Activated CD8-positive, alpha-beta memory T cell treated with anti-CD3 and anti-CD28 coated beads, Interleukin-2, amount 50 U/mL, for 1 hour (primary cell): ENCODE data around the gene NPEPPS.

ENCODE experiments used
- DNase-seq: peaks from one replicate; pipeline ENCODE4 v3.0.0-alpha.2; 2020; ENCODE audit errors: extremely low read depth

The NPEPPS gene

DNA sequence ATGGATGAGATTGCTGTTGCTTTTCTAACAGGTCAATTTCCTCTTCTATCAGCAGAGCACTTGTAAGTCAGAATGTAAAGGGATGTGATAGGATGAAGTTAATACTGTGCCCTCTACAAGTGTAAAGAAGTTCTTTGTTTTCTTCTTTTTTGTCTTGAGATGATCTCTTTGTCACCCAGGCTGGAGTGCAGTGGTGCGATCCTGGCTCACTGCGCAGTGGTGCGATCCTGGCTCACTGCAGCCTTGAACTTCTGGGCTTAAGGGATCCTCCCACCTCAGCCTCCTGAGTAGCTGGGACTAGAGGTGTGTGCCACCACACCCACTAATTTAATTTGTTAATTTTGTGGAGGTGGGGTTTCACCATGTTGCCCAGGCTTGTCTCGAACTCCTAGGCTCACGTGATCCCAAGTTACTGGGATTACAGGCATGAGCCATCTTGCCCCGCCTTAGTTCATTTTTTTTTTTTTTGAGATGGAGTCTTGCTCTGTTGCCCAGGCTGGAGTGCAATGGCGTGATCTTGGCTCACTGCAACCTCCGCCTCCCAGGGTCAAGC lies 97.2 kb downstream of the NPEPPS start:
- no peak for DNase-seq

DNA sequence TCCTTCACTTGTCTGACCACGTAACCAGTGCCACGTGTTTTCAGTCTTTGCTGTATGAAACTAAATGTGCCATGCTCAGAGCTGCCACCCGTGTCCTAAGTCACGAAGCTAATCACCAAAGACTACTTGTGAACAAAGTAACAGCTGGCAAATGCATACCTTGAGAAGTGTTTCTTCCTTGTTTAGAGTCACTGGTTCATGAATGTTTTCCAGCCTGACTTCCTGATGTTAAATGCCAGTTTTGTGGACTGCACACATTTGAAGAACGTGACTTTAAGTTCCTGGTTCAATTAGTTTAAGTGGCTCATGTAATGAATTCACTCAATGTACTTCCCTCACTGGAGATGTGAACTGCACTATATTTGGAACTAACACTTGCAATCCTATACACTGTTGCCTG lies 98.9 kb downstream of the NPEPPS start:
- DNase-seq, result no peak

DNA sequence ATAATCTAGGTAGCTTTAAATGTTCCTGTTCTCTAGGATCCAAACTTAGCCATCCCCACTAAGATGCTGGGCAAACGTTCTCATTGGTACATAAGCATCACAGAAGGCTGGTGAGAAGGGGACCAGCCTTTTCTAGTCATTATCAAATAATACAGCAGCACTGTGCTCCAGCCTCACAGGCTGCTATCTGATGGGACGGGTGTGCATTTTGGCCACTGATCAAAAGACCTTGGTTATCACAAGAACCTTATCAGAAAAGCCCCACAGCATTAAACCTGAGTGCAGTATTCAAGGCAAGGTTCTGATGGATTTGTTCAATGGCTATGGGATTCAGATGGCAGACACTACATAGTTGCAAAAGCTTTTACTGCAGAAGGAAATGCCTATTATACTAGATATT lies 99.7 kb downstream of the NPEPPS start:
- no peak for DNase-seq

DNA sequence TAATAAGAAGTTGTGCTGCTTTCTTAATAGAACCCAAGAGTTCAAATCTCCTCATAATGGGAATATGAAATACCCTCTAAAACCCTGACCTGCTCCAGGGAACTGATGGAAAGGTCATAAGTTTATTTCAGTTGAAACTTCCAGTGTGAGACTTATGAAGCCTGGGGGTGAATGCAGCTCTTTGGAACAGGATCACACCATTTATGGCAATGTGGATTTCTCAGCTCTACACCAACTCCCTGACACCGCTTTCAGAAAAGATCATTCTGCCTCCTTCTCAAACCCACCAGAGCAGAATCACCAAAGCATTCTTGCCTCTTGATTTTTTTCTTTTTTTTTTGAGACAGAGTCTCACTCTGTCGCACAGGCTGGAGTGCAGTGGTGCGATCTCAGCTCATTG lies 102.1 kb downstream of the NPEPPS start:
- no peak for DNase-seq

DNA sequence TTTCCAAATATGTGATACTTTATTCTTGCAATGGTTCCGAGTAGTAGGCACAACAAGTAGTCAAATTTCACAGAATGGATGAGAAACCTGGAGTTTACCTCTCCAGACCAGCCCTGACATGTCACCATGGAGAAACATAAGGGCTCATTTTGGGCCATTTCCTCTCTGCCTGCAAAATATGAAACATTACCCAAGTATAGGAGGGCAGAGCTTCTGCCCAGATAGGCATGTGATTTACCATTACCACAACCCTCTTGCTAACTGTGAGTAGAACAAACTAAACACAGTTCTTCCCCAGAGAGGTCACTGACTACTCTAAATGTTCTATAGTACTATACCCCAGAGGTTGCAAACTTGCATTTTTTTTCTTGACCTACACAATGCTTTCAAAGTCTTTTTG lies 103.1 kb downstream of the NPEPPS start:
- no peak for DNase-seq

DNA sequence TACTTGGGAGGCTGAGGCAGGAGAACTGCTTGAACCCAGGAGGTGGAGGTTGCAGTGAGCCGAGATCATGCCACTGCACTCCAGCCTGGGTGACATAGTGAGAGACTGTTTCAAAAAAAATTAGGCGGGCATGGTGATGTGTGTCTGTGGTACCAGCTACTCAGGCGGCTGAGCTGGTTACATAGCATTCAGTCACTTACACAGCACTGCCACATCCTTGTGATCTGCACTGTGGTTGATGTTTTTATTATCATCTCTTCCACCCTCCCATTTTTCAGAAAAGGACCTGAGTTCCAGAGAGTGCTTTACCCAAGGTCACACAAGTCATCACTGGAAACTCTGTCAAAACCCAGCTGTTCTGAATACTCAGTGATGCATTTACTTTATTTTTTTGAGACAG lies 104.0 kb downstream of the NPEPPS start:
- DNase-seq, result no peak

DNA sequence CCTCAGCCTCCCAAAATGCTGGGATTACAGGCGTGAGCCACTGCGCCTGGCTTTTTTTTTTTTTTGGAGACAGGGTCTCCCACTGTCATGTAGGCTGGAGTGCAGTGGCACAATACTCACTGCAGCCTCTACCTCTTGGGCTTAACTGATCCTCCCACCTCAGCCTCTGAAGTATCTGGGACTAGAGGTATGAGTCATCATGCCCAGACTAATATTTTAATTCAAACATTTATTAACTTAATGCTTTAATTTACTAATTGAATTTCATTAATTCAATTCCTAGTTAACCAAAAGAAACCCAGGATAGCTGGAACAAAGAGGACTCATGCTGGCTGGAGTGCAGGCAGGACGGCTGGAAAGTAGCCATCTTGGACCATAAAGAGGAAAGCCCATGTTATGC lies 104.8 kb downstream of the NPEPPS start:
- no peak for DNase-seq

DNA sequence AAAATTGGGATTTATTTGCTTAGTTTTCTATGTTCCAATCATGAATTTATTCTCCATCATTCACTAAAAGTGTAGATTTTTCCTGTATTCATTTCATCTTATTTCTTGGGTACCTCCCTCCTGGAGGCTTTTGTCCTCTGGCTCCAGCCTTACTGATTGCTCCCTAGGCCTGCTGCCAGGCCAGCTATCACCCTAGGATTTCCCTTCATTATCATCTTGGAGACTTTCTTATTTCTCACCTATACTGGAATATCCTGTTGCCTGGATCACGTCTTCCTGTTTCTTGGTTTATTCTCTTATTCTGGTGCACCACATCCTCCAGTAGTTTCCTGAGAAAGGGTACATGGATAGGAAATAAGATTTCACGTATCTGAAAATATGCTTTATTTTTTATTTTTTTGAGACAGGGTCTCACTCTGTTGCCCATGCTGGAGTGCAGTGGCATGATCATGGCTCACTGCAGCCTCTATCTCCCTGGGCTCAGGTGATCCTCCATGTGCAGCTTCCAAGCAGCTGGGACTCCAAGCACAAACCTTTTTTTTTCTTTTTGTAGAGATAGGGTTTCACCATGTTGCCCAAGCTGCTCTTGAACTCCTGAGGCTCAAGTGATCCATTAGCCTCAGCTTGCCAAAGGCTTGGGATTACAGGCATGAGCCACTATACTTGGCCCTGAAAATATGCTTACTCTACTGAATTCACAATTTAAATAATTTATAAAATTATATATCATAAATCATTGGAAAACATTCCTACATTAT lies 105.5 kb downstream of the NPEPPS start:
- DNase-seq, result no peak

DNA sequence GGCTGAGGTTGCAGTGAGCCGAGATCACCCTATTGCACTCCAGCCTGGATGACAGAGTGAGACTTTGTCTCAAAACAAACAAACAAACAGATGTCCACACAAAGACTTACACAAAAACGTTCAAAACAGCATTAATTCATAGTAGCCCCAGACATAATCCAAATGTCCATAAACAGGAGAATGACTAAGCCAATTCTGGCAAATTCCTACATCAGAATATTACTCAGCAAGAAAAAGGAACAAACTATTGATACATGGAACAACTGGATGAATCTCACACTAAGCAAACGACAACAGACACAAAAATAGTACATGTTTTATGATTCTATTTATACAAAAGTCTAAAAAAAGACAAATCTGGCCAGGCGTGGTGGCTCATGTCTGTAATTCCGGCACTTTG lies 108.0 kb downstream of the NPEPPS start:
- no peak for DNase-seq

DNA sequence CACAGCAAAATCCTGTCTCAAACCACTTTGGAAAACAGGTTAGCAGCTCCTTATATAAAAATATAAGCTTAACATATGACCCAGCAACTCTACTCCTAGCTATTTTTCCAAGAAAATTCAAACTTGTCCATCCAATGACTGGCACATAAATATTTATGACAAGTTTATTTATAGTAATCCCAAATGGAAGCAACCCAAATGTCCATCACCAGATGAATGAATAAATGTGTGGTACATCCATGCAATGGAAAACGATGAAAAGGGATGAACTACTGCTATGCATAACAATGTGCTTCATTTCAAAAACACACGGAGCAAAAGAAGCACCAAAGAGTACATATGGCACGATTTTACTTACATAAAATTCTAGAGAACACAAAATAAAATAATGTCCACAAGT lies 109.2 kb downstream of the NPEPPS start:
- no peak for DNase-seq

DNA sequence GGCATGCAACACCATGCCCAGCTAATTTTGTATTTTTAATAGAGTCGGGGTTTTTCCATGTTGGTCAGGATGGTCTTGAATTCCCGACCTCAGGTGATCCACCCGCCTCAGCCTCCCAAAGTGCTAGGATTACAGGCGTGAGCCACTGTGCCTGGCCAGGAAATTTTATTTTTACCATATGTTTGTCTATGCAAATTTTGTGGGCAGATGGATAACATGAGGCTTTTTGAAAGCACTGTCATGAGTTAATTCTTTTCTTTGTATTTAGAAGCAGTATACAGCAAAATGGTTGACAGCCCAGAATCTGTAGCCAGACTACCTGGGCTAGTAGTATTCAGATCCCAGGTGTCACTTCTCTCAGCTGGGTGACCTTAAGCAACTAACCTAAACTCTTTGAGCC lies 110.3 kb downstream of the NPEPPS start:
- no peak for DNase-seq

DNA sequence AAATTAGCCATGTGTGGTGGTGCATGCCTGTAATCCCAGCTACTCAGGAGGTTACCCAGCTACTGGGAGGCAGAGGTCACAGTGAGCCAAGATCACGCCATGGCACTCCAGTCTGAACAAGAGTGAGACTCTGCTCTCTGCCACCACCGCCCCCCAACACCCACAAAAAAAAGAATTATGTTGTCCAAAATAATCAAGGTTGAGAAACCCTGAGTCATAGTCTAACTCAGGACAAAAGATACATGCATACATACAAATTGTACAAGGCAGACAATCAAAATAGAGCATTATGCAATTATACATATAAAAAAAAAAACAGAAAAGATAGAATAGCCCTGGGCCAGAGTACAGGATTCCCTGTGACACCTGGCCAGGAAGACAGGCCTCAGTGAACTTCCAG lies 112.2 kb downstream of the NPEPPS start:
- DNase-seq, result no peak

DNA sequence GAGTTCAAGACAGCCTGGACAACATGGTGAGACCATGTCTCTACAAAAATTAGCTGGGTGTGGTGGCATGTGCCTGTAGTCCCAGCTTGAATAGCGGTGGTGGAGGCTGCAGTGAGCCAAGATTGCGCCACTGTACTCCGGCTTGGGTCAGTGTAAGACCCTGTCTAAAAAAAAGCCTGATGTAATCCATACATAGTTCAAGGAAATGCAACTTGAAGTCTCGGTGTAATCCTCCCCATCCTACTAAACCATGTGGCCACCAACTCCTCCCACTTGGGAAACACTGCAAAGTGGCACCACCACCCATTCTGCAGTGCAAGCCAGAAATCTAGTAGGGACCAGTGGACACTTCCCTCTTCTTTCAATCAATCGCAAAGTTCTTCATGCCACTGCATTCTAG lies 113.4 kb downstream of the NPEPPS start:
- DNase-seq, result no peak

DNA sequence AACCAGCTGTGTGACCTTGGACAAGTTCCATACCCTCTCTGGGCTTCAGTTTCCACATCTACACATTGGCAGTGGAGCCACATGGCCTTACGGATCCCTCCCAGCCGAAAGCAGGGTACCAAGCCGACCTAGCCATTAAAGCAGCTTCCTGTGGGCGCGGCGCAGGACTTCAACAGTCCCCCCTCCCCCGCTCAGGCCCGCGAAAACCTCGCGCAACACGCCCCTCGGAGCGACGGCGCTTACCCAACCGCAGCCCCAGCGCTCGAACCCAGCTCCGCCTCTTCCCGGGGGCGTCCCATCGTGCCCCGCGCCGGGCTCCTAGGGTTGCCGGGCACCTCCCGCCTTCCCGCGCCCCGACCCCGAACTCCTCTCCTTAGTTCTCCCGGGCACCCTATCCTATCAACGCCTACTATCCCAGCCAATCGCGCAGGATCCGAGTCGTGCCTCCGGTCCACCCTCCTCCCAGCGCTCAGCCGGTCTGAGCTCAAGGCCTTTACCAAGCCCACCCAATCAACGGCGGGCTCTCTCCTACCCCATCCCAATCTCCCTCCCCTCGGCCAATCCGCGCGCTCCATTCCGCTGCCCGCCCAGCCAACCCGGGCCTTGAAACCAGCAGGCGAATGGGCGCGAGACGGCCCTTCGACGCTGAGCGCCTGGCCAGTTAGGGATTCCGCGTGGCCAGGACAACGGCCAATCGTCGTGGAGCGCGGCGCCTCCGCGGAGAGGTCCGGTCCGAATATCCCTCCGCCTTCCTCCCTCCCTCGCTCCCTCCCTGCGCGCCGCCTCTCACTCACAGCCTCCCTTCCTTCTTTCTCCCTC lies 118.5 kb downstream of the NPEPPS start, which contains the start of gene KPNB1:
Gene KPNB1 (plus strand): TSS at position 767 of the 819 bp plus-strand sequence. CDS start 326 bp downstream, outside the sequence.
- DNase-seq, result peak; percentile 93

DNA sequence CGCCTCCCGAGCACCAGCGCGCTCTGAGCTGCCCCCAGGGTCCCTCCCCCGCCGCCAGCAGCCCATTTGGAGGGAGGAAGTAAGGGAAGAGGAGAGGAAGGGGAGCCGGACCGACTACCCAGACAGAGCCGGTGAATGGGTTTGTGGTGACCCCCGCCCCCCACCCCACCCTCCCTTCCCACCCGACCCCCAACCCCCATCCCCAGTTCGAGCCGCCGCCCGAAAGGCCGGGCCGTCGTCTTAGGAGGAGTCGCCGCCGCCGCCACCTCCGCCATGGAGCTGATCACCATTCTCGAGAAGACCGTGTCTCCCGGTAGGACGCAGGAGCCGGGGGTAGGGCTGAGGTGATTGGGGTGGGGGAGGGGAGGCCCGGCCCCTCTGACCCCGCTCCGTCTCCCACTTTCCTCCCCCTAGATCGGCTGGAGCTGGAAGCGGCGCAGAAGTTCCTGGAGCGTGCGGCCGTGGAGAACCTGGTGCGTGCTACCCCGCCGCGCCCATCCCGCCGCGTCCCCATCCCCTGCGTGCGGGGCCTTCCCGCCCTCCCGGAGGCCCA lies 119.1 kb downstream of the NPEPPS start:
- no peak for DNase-seq

DNA sequence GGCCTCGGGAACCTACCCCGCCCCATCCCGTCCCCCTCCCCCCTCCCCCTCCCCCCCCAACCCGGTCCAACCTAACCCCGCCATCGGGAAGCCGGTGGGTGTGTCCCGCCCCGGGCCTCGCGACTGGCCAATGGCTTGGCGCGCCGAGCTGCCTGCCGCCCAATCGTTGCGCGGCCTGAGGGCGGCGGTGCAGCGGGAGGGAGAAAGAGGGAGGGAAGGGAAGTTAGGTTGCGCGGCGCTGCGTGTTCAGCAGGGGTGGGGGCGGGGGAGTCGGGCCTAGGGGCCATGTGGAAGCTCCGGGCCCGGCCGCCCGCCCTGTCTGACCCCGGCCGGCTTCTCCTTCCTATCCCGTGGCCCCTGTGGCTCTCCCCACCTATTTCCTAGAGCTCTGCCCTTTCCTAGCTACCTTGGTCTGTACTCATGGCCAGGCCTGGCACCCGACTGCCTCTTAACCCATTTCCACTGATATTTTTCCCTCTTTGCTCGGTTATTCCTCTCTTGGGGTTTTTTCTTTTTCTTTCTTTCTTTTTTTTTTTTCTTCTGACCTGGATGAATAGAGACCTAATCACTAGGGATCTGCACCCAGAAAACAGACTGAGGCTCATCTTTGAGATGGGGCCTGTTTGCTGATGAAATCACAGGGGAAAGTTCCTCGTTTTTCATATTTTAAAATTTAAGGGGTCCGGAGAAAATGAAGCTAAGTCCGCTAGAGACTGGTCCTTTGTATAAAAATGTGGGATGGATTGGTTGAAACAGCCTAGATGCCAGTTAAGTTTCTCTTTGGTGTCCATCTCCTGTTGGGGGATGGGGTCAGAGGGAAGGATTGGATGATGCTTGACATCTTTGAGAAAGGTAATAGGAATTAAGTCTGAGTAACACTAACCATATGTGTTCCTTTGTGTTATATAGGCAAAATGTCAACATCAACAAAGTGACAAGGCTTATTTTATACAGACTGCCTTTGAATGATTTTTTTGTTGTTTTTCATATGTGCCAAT lies 119.9 kb downstream of the NPEPPS start:
- DNase-seq, result peak; percentile 68

DNA sequence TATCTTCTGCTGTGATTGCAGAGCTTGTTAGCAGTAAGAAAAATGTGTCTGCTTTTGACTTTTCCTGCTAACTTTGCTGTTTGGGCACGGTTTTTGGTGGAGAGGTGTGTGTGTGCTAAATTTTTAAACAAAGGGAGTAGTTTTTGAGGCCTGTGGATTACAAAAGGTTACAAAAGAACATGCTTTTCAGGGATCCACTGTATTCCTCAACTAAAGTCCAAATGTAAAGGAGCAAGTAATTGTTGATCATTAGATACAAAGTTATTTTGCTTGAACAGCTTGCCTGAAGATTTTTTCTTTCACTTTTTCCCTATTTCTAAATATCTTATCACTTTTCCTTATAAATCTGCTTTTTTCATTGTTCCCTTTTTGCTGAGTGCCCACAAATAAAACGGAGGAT lies 120.8 kb downstream of the NPEPPS start:
- no peak for DNase-seq

DNA sequence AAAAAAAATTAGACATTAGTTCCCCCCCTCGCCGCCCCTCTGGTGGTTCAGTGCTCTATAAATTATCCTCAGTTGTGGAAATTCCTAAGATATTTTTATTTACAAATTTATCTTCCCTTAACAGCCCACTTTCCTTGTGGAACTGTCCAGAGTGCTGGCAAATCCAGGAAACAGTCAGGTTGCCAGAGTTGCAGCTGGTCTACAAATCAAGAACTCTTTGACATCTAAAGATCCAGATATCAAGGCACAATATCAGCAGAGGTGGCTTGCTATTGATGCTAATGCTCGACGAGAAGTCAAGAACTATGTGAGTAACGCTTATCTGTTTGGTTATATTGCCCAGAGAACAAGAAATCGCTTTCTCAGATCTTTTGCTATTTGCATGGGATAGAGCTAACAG lies 121.7 kb downstream of the NPEPPS start:
- DNase-seq, result no peak

DNA sequence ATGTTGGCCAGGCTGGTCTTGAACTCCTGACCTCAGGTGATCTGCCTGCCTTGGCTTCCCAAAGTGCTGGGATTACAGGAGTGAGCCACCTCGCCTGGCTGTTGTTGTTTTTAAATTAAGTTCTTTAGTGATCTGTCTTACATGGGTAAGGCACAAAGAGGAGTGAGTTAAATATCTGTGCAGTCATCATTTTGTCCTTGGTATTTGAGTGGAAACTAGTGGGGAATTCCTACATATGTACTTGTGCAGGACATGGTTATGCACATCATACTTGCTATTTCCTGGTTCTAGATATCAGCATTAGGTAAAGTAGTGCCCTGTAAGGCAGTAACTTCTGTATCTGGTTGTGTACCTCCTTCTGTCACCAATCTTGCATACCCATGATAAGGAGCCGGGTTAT lies 122.5 kb downstream of the NPEPPS start:
- no peak for DNase-seq

DNA sequence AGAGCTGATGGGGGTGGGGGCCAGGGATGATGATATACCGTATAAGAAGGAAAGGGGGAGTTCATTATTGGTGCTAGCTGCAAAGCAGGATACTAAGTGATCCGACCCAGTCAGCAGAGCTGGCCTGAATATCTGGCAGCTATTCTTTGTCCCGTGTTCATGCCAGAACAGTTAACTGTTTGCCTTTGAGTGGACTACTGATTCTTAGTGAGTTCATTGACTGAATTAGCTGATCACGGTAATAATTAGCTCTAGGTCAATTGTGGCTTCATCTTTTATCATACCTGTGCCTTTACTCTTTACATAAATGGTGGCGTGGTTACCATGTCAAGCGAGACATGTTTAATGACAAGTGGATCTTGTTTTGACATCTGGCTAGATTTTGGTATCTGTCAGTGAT lies 124.1 kb downstream of the NPEPPS start:
- DNase-seq, result no peak

DNA sequence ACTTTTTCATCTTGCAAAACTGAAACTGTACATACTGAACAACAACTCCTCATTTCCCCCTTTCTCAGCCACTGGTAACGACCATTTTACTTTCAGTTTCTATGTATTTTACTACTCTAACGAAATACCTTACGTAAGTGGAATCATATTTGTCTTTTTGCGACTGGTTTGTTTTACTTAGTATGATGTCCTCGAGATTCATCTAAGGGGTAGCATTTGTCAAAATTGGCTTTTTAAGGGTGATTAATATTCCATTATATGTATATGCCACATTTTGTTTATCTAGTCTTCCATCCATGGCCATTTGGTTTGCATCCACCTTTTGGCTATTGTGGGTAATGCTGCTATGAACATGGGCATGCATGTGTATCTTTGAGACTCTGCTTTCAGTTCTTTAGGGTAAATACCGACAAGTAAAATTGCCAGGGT lies 129.2 kb downstream of the NPEPPS start:
- no peak for DNase-seq
